GM12878 (cell line): ENCODE results near the gene RHAG. TPM values are rescaled to one million over a fixed set of nuclear protein-coding genes. Genes with fewer than 3 reads are reported as not detected.

Experiments
- ATAC-seq: fragments of 200-7000 bp; cut with Tn5 transposase; 3 replicates; pipeline ENCODE4 v1.9.1; 2020; ENCODE audit warnings: mild to moderate bottlenecking, moderate library complexity
- BruUV-seq: library from RNA; stranded (reverse); fragments of 400-500 nt; replicated peaks from 2 replicates; lab custom pipeline; 2021; lab: Mats Ljungman, UMichigan
- CTCF ChIA-PET: fragments of 300-600 bp; sonication (Branson Sonifier 250); formaldehyde crosslinking; extraction: SDS; loops from one replicate; lab custom pipeline; 2021; ENCODE audit warnings: inconsistent platforms; lab: Yijun Ruan, JAX
- POLR2A ChIA-PET: fragments of 350-600 bp; formaldehyde crosslinking; extraction: SDS; loops from one replicate; lab custom pipeline; 2021; ENCODE audit warnings: inconsistent platforms; lab: Charles Lee
- RAD21 ChIA-PET: fragments of 300-600 bp; sonication (Branson Sonifier 250); formaldehyde crosslinking; loops from one replicate; lab custom pipeline; 2023; ENCODE audit warnings: antibody characterized with exemption; ENCODE audit not compliant: unreplicated experiment; lab: Charles Lee
- SMC1A ChIA-PET: fragments of 300-600 bp; sonication (Branson Sonifier 250); formaldehyde crosslinking; loops from one replicate; lab custom pipeline; 2023; ENCODE audit not compliant: unreplicated experiment, uncharacterized antibody; lab: Charles Lee
- DNase-seq: peaks from one replicate; pipeline ENCODE4 v3.0.0-alpha.2; 2011; ENCODE audit warnings: low read depth, low spot score
- FAIRE-seq: peaks from 3 replicates; lab custom pipeline; 2011; peaks lifted over from hg19 to GRCh38; lab: Jason Lieb, UNC
- H2AFZ ChIP-seq: 2 replicates; pipeline ENCODE4 v1.6.0; 2011; ENCODE audit warnings: low read depth, low read length, control low read depth; ENCODE audit not compliant: control insufficient read depth
- H3K27ac ChIP-seq: 2 replicates; pipeline ENCODE4 v1.5.1; 2011; ENCODE audit warnings: control low read depth; ENCODE audit not compliant: control insufficient read depth, insufficient read depth
- H3K27me3 ChIP-seq, 2 experiments: replicated peaks in 1 of 2; 2 replicates each; pipeline versions ENCODE4 v1.6.0 to v1.6.1; 2011; ENCODE audit warnings: low read length in 1 of 2; ENCODE audit not compliant: control insufficient read depth in 2 of 2, insufficient read depth in 2 of 2
- H3K36me3 ChIP-seq, 2 experiments: 2 replicates each; pipeline ENCODE4 v1.5.1; 2011; ENCODE audit warnings: low read length in 1 of 2; ENCODE audit not compliant: control insufficient read depth in 2 of 2, insufficient read depth in 2 of 2
- H3K4me1 ChIP-seq: 2 replicates; pipeline ENCODE4 v1.6.1; 2011; ENCODE audit warnings: mild to moderate bottlenecking, low read length, moderate library complexity, mixed read lengths; ENCODE audit not compliant: control insufficient read depth, insufficient read depth
- H3K4me2 ChIP-seq: 2 replicates; pipeline ENCODE4 v1.6.0; 2011; ENCODE audit warnings: control low read depth; ENCODE audit not compliant: control insufficient read depth, insufficient read depth
- H3K4me3 ChIP-seq: fragments of 200-600 bp; sonication (generic); 2 replicates; pipeline ENCODE4 v1.5.1; 2016
- H3K79me2 ChIP-seq: 2 replicates; pipeline ENCODE4 v1.6.0; 2011; ENCODE audit warnings: low read length; ENCODE audit not compliant: control insufficient read depth, insufficient read depth
- H3K9ac ChIP-seq: 2 replicates; pipeline ENCODE4 v1.8.0; 2011; ENCODE audit warnings: low read length, control low read depth, mixed read lengths; ENCODE audit not compliant: control insufficient read depth, insufficient read depth
- H3K9me3 ChIP-seq: replicated peaks from 3 replicates; pipeline ENCODE4 v1.5.1; 2011; ENCODE audit warnings: mild to moderate bottlenecking, low read length; ENCODE audit not compliant: control insufficient read depth, insufficient read depth
- H4K20me1 ChIP-seq: 2 replicates; pipeline ENCODE4 v1.6.0; 2011; ENCODE audit not compliant: control insufficient read depth, insufficient read depth
- CBFB ChIP-seq: IDR thresholded peaks from 2 replicates; pipeline ENCODE4 v1.6.1; 2016; ENCODE audit warnings: antibody characterized with exemption, low read depth
- CTCF ChIP-seq, 3 experiments: IDR thresholded peaks in 2 of 3; conservative IDR thresholded peaks in 1 of 3; 2 replicates each; pipeline ENCODE4 v1.5.1; 2011; ENCODE audit warnings: low read depth in 3 of 3, low read length in 3 of 3, mild to moderate bottlenecking in 3 of 3, control low read depth in 2 of 3, moderate library complexity in 2 of 3, inconsistent platforms in 1 of 3, mixed read lengths in 1 of 3; ENCODE audit not compliant: control insufficient read depth in 2 of 3, insufficient read depth in 1 of 3; ENCODE audit errors: extremely low read depth in 1 of 3
- HDAC2 ChIP-seq: fragments of 200-600 bp; sonication (generic); IDR thresholded peaks from 2 replicates; pipeline ENCODE4 v1.6.1; 2017
- YY1 ChIP-seq: IDR thresholded peaks from 2 replicates; pipeline ENCODE4 v1.6.1; 2011; ENCODE audit warnings: low read depth, mild to moderate bottlenecking, low read length
- WGBS: methylation state at CpG from one replicate; pipeline ENCODE4 v1.1.6; 2016; ENCODE audit warnings: low lambda C conversion rate; ENCODE audit not compliant: insufficient replicate concordance, insufficient coverage; ENCODE audit errors: missing lambda C conversion rate; 5-methylcytosine and 5-hydroxymethylcytosine counted together
- in situ Hi-C: fragments of 300-500 bp; cut with MboI; formaldehyde crosslinking; loops from 9 replicates; pipeline ENCODE4 v1.14.3; 2018; ENCODE audit warnings: mixed read lengths
- intact Hi-C: fragments of 100-400 bp; cut with micrococcal nuclease; formaldehyde crosslinking; loops from one replicate; pipeline ENCODE4 v1.14.2; 2022; ENCODE audit not compliant: unreplicated experiment
- polyA plus RNA-seq, 11 experiments: library from polyadenylated mRNA; depleted of rRNA in 4 of 11; unstranded in 6 of 11; stranded (reverse) in 5 of 11; fragments of >200 nt; fragmentation: Nextera tagmentation in 4 of 11; fragmentation: Illumina TruSeq in 1 of 11; extraction: Ambion mirVana in 4 of 11; extraction: Trizol in 1 of 11; gene quantifications; 1 replicate in 1 of 11; 2 replicates in 10 of 11; pipeline versions ENCODE4 v1.2.1 to v1.2.3, GENCODE V29; 2011 to 2016; ENCODE audit warnings: inconsistent platforms in 2 of 11, missing spikeins in 2 of 11, low read depth in 1 of 11
- total RNA-seq, 4 experiments: library from RNA; depleted of rRNA in 3 of 4; stranded (reverse); fragments of >200 nt in 3 of 4; fragmentation: Illumina TruSeq in 1 of 4; extraction: Trizol in 1 of 4; gene quantifications; 2 replicates each; pipeline versions ENCODE4 v1.2.1 to v1.2.3, GENCODE V29; 2013 to 2021

Gene RHAG
- total and polyA plus RNA-seq, 10 of the 15 experiments (the other 5 are each of a cell fraction or from before 2014, with no cell fraction given) = 0.06 to 0.18 (median 0.10) TPM; not detected in 6

- 0% methylated on average over 1 of the region's 1 CpG for WGBS
- Histone ChIP-seq H3K27ac (no peak overlapping the region), H4K20me1 (no peaks in the 10 kb centered on the region), H3K79me2 (no peaks in the 10 kb centered on the region), H3K27me3 (no peaks in the 10 kb centered on the region), H3K9ac (no peak overlapping the region), H3K4me1 (no peaks in the 10 kb centered on the region), H3K4me2 (no peak overlapping the region), H3K4me3 (no peak overlapping the region), H3K9me3 (no peaks in the 10 kb centered on the region; the same call in 2 of the 3 replicates), H3K36me3 (no peaks in the 10 kb centered on the region)
- RAD21 ChIA-PET = no interaction called here
- POLR2A ChIA-PET = no interaction called here
- intact Hi-C loops (no loop called here), in situ Hi-C loops (no loop called here)
- SMC1A ChIA-PET = no interaction called here
- FAIRE-seq = no peak
- no TSS peak for BruUV-seq
- CTCF ChIA-PET = no interaction called here
- no peak for DNase-seq
- ATAC-seq = no peak
- TF ChIP-seq HDAC2 (no peak), YY1 (no peak)
- TF ChIP-seq, all 136 proteins: peak for 0
- no peak overlapping the region for H2AFZ ChIP-seq
Measured at GRCh38 chr6:49576618-49577017, 60.0 kb downstream of the RHAG start.

- no peaks in the 10 kb centered on the region for H3K27me3 ChIP-seq
- H3K4me3 ChIP-seq = no peak overlapping the region
- no peak overlapping the region for H3K4me2 ChIP-seq
- FAIRE-seq (no peak), DNase-seq (no peak), ATAC-seq (no peak)
- ChIA-PET CTCF (interaction anchor here (1.3 kb wide), 1 partner anchor 38 kb away, joined by 4 read pairs; no protein-coding TSS in a partner anchor), RAD21 (no interaction called here), SMC1A (interaction anchor here (0.7 kb wide), 1 partner anchor 501 kb away, joined by 3 read pairs; no protein-coding TSS in a partner anchor), POLR2A (no interaction called here)
- 36% methylated on average over 6 of the region's 6 CpGs for WGBS
- in situ Hi-C loops = no loop called here
- BruUV-seq = no TSS peak
- H2AFZ ChIP-seq = no peak overlapping the region
- no peak overlapping the region for H3K9ac ChIP-seq
- H4K20me1 ChIP-seq = no peaks in the 10 kb centered on the region
- no peak overlapping the region for H3K27ac ChIP-seq
- no peak for TF ChIP-seq CBFB
- 0 out of 6 replicates have a peak, but pooled peaks of 1 of the 3 experiments have one; percentile 12 for TF ChIP-seq CTCF (IDR thresholded peaks at IDR 0.05 in 2 of 3, conservative IDR thresholded peaks at IDR 0.05 in 1 of 3; ENCODE audit: control insufficient read depth in 2 of 3, extremely low read depth in 1 of 3, insufficient read depth in 1 of 3, low read depth in 3 of 3, low read length in 3 of 3)
- H3K36me3 ChIP-seq = no peaks in the 10 kb centered on the region
- no peaks in the 10 kb centered on the region for H3K9me3 ChIP-seq
- no peaks in the 10 kb centered on the region for H3K4me1 ChIP-seq
- intact Hi-C loops = no loop called here
- no peaks in the 10 kb centered on the region for H3K79me2 ChIP-seq
Measured at GRCh38 chr6:49570474-49571079, 66.1 kb downstream of the RHAG start.
